Sigmoid colon (tissue), 7 donors: Measurements from ENCODE around the gene MRPS34. TPM values are rescaled to one million over a fixed set of nuclear protein-coding genes. Genes with fewer than 3 reads are reported as not detected.
A peak's percentile ranks its signal among the peaks of the same experiment; 100 is the strongest.

Experiments used
- DNase-seq: peaks from one replicate; pipeline ENCODE4 v3.0.0-alpha.2; 2019
- H3K27ac ChIP-seq, 4 donors: fragments of 200-600 bp; sonication (generic); one replicate each; pipeline ENCODE4 v1.5.1; 2016 to 2019; ENCODE audit warnings: mild to moderate bottlenecking in 1 of 4
- H3K27me3 ChIP-seq, 3 donors: fragments of 200-600 bp; sonication (generic); one replicate each; pipeline ENCODE4 v1.5.1; 2019; ENCODE audit warnings: mild to moderate bottlenecking in 1 of 3
- H3K36me3 ChIP-seq, 4 donors: fragments of 200-600 bp; sonication (generic); one replicate each; pipeline ENCODE4 v1.5.1; 2016 to 2019
- H3K4me1 ChIP-seq, 4 donors: fragments of 200-600 bp; sonication (generic); one replicate each; pipeline ENCODE4 v1.5.1; 2017 to 2019
- H3K4me3 ChIP-seq, 4 donors: fragments of 200-600 bp; sonication (generic); one replicate each; pipeline ENCODE4 v1.5.1; 2017 to 2019; ENCODE audit warnings: mild to moderate bottlenecking in 2 of 4, moderate library complexity in 1 of 4
- H3K9me3 ChIP-seq, 4 donors: fragments of 200-600 bp in 3 of 4; sonication (generic) in 3 of 4; one replicate each; pipeline versions ENCODE4 v1.5.1 to v1.6.1; 2013 to 2019
- CTCF ChIP-seq, 4 experiments: fragments of 450-650 bp in 3 of 4; fragments of 200-600 bp in 1 of 4; IDR thresholded peaks; one replicate each; pipeline ENCODE4 v1.5.1; 2016 to 2019; ENCODE audit warnings: antibody characterized with exemption in 4 of 4, mild to moderate bottlenecking in 3 of 4, moderate library complexity in 2 of 4
- EP300 ChIP-seq, 4 donors: sonication (generic); formaldehyde crosslinking; IDR thresholded peaks; one replicate each; pipeline ENCODE4 v1.6.1; 2017; ENCODE audit warnings: antibody characterized with exemption in 4 of 4
- POLR2A ChIP-seq, 2 donors: fragments of 450-650 bp; IDR thresholded peaks; one replicate each; pipeline ENCODE4 v1.6.1; 2016; ENCODE audit warnings: antibody characterized with exemption in 2 of 2, mild to moderate bottlenecking in 2 of 2, moderate library complexity in 2 of 2
- POLR2AphosphoS5 ChIP-seq, 4 donors: sonication (generic); formaldehyde crosslinking; IDR thresholded peaks; one replicate each; pipeline ENCODE4 v1.6.1; 2017; ENCODE audit warnings: antibody characterized with exemption in 4 of 4
- WGBS, 2 donors: extraction: QIAGEN DNeasy Blood & Tissue Kit; methylation state at CpG; one replicate each; pipeline ENCODE4 v1.1.7; 2013; 5-methylcytosine and 5-hydroxymethylcytosine counted together
- intact Hi-C: fragments of 100-400 bp; cut with DNase I; formaldehyde crosslinking; loops from one replicate; pipeline ENCODE4 v1.15.1; 2023
- polyA plus RNA-seq, 3 donors: library from polyadenylated mRNA; stranded (reverse); fragments of 200-250 nt; gene quantifications; one replicate each; pipeline ENCODE4 v1.2.3, GENCODE V29; 2013
- total RNA-seq, 4 donors: library from RNA; depleted of rRNA; stranded (reverse); fragments of >200 nt; gene quantifications; one replicate each; pipeline ENCODE4 v1.1.0, GENCODE V29; 2016
- donor health status: healthy with polysubstance abuse.
- donor health status: Bipolar disorder and iron deficiency.
- donor health status: healthy.

The MRPS34 gene
- total and polyA plus RNA-seq, 7 donors, result 61.5 to 198 (median 104) TPM

- H3K27me3 ChIP-seq, result no peaks in the 10 kb centered on the region
- 95 to 96% methylated on average over 40 of the region's 40 CpGs for WGBS, 2 donors
- DNase-seq, result no peak
- H3K9me3 ChIP-seq, result no peaks in the 10 kb centered on the region
- H3K4me1 ChIP-seq, result peaks cover 0 to 6% (median 0%) of the 10 kb centered on the region in 4 donors
- no peak overlapping the region for H3K27ac ChIP-seq
- H3K36me3 ChIP-seq, result peaks cover 32 to 84% (median 41%) of the 10 kb centered on the region in 4 donors
- no peak overlapping the region for H3K4me3 ChIP-seq
- intact Hi-C loops, result no loop called here
- TF ChIP-seq CTCF (IDR thresholded peaks at IDR 0.05) (no peak), EP300 (IDR thresholded peaks at IDR 0.05) (no peak), POLR2A (IDR thresholded peaks at IDR 0.05) (no peak), POLR2AphosphoS5 (IDR thresholded peaks at IDR 0.05) (no peak)
Measured at GRCh38 chr16:1816396-1817275, 43.7 kb upstream of the MRPS34 start.

GRCh38 chr16:1815461-1815860 lies 42.5 kb upstream of the MRPS34 start:
- no peak overlapping the region for H3K4me3 ChIP-seq
- H3K27ac ChIP-seq, result no peak overlapping the region
- 89 to 92% methylated on average over 11 of the region's 11 CpGs for WGBS, 2 donors
- no peak for TF ChIP-seq CTCF (IDR thresholded peaks at IDR 0.05)
- TF ChIP-seq POLR2AphosphoS5 (IDR thresholded peaks at IDR 0.05), result no peak
- TF ChIP-seq EP300 (IDR thresholded peaks at IDR 0.05), result no peak
- no peak for TF ChIP-seq POLR2A (IDR thresholded peaks at IDR 0.05)
- no peaks in the 10 kb centered on the region for H3K27me3 ChIP-seq
- peaks cover 25 to 78% (median 32%) of the 10 kb centered on the region in 4 donors for H3K36me3 ChIP-seq
- no peaks in the 10 kb centered on the region for H3K9me3 ChIP-seq
- H3K4me1 ChIP-seq, result peaks cover 0 to 6% (median 0%) of the 10 kb centered on the region in 4 donors
- no peak for DNase-seq
- intact Hi-C loops, result no loop called here

- no peak overlapping the region for H3K27ac ChIP-seq
- H3K4me1 ChIP-seq, result peaks cover 0 to 6% (median 0%) of the 10 kb centered on the region in 4 donors
- intact Hi-C loops, result no loop called here
- peaks cover 26 to 77% (median 34%) of the 10 kb centered on the region in 4 donors for H3K36me3 ChIP-seq
- H3K27me3 ChIP-seq, result no peaks in the 10 kb centered on the region
- no peak for TF ChIP-seq POLR2A (IDR thresholded peaks at IDR 0.05)
- peak in 2 of 4 donors; percentile 32 to 42 for TF ChIP-seq POLR2AphosphoS5 (IDR thresholded peaks at IDR 0.05)
- TF ChIP-seq CTCF (IDR thresholded peaks at IDR 0.05), result peak in 2 of 4 experiments; percentile 23 to 29
- no peak overlapping the region for H3K4me3 ChIP-seq
- DNase-seq, result peak; percentile 78
- H3K9me3 ChIP-seq, result no peaks in the 10 kb centered on the region
- 8 to 30% methylated on average over 17 of the region's 17 CpGs for WGBS, 2 donors
Measured at GRCh38 chr16:1812732-1813163, 39.8 kb upstream of the MRPS34 start.

GRCh38 chr16:1810536-1810935 lies 37.6 kb upstream of the MRPS34 start:
- DNase-seq, result peak; percentile 60
- intact Hi-C loops, result no loop called here
- no peak for TF ChIP-seq POLR2AphosphoS5 (IDR thresholded peaks at IDR 0.05)
- TF ChIP-seq EP300 (IDR thresholded peaks at IDR 0.05), result no peak
- no peak for TF ChIP-seq CTCF (IDR thresholded peaks at IDR 0.05)
- no peak for TF ChIP-seq POLR2A (IDR thresholded peaks at IDR 0.05)
- WGBS, 2 donors, result 96 to 97% methylated on average over 16 of the region's 16 CpGs
- Histone ChIP-seq H3K27me3 (no peaks in the 10 kb centered on the region), H3K4me3 (no peak overlapping the region), H3K27ac (no peak overlapping the region), H3K4me1 (peaks cover 0 to 6% (median 0%) of the 10 kb centered on the region in 4 donors), H3K9me3 (no peaks in the 10 kb centered on the region), H3K36me3 (peaks cover 17 to 67% (median 24%) of the 10 kb centered on the region in 4 donors)
